Subcutaneous adipose tissue (tissue), 4 donors: ENCODE measurements around the gene NRP2. TPM values are rescaled to one million over a fixed set of nuclear protein-coding genes. Genes with fewer than 3 reads are reported as not detected.

Experiments
- total RNA-seq, 4 donors: library from RNA; depleted of rRNA; stranded (reverse); fragments of >200 nt; gene quantifications; one replicate each; pipeline ENCODE4 v1.1.0, GENCODE V29; 2016
- TF ChIP-seq, protein P1 (sequence below): fragments of 450-650 bp; IDR thresholded peaks from one replicate; pipeline ENCODE4 v1.5.1; 2016; ENCODE audit warnings: low read depth, mild to moderate bottlenecking, control low read depth, antibody characterized with exemption, moderate library complexity

Gene NRP2
- total RNA-seq, 4 donors from 2014 or later: 29.2 to 70.9 (median 56.1) TPM

DNA sequence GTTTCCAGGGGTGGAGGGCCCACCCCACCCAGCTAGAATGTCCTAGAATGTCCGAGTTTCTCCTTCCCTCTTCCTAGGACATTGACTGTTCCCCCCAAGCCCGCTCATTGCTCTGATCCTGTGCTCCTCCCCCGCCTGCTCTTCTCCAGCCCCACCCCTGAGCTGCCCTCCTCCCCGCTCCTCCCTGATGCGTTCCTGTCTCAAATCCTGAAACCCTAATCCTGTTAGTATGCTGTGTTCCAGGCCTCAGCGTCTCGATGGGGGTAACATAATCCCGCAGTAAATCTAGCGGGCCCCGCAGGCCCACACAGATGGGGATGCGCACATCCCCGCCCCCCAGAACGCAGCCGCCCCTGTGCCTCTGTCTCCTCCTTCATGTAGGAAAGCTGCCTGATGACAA lies 51.3 kb downstream of the NRP2 start:
- TF ChIP-seq, protein P1, sequence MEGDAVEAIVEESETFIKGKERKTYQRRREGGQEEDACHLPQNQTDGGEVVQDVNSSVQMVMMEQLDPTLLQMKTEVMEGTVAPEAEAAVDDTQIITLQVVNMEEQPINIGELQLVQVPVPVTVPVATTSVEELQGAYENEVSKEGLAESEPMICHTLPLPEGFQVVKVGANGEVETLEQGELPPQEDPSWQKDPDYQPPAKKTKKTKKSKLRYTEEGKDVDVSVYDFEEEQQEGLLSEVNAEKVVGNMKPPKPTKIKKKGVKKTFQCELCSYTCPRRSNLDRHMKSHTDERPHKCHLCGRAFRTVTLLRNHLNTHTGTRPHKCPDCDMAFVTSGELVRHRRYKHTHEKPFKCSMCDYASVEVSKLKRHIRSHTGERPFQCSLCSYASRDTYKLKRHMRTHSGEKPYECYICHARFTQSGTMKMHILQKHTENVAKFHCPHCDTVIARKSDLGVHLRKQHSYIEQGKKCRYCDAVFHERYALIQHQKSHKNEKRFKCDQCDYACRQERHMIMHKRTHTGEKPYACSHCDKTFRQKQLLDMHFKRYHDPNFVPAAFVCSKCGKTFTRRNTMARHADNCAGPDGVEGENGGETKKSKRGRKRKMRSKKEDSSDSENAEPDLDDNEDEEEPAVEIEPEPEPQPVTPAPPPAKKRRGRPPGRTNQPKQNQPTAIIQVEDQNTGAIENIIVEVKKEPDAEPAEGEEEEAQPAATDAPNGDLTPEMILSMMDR: no peak

DNA sequence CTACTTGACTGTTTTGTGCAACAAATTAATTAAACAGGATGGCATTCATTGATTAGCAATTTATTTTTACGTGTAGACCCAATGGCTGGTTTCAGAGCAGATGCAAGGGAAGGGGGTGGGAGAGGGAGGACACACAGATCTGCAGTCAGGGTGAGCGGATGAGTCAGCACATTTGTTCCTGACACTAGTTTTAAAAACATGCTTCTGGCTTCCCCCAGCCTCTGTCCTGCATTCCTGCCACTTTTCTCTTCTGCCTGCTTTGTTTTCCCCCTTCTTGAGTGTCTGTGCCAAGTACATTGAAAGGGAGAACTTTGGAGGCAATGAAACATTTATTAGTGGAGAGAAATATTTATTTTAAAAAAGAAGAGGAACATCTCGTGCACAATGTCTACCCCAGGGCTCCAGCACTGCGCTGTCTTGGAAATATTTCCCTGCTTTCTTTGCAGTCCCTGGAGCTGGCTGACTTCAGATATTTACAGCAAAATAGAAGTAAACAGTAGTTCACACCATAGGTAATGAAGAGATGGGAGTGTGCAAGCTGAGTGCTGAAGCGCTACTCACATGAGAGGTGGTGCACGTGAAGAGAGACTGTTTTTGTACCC lies 52.2 kb downstream of the NRP2 start:
- TF ChIP-seq, protein P1: no peak

DNA sequence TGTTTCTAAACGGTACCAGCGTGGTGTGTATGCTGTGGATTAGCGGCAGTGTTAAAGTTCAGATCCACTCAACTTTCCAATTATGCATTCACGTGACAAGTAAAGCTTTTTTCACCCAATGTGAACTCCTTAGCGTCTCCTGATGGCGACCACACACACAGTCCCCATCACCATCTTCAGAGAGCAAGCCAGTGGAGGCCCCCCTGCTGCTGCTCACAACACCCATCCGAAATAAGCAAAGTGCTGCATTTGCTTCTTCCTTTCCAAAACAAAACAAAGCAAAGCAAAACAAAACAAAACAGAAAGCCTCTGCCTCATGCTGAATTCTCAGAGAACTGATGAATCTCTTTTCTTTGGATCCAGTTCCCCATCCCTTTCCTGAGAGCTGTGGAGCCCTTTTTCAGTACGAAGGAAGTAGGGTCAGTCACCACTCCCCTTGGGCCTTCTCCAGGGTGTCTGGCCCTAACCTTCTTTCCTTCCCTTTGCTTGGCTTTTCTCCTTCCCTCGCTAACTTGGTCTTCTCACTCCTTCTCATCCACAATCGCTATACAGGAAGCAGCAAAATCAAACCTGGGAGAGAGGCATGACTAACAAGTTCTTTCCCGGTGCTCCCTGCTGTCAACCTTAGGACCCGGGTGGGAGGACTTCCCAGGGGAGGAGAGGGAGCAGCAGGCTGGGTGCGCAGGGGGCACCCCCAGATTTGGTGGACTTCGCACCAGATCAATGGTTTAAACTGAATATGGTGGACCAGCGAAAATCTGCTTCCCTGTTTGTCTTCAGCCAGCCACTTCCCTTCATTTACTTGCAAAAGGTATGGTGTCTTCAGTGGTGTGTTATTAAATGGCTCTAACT lies 56.0 kb downstream of the NRP2 start:
- TF ChIP-seq, protein P1: no peak

DNA sequence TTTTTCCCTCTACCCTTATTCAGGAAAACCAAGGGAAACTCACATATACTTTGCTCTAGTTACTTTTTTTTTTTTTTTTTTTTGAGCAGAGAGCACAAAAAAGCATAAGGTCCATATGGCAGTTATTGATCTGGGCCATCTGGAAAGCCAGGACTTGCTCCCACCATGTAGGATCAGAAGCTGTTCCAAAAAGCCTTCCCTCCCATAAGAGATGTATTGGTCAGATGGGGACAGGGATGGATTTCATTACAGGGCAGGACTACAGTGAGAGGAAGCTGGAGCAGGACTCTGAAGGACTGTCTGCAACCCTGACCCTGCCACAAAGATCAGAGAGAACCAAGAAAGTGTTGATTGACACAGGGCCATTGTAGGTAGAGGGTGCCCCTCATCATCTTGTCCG lies 57.3 kb downstream of the NRP2 start:
- TF ChIP-seq, protein P1: no peak

DNA sequence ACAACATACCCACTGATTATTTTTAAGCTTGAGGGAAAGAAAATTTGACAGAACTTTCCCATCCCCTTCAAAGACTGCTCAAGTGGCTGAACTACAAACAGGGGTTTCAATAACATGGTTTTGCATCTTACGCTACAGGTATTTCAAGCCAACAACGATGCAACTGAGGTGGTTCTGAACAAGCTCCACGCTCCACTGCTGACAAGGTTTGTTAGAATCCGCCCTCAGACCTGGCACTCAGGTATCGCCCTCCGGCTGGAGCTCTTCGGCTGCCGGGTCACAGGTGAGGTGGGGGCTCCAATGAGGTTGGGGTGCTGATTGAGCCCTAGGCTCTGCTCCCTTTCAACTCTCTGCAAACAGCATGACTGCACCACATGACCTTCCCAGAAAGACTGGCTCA lies 58.1 kb downstream of the NRP2 start:
- TF ChIP-seq, protein P1: no peak

DNA sequence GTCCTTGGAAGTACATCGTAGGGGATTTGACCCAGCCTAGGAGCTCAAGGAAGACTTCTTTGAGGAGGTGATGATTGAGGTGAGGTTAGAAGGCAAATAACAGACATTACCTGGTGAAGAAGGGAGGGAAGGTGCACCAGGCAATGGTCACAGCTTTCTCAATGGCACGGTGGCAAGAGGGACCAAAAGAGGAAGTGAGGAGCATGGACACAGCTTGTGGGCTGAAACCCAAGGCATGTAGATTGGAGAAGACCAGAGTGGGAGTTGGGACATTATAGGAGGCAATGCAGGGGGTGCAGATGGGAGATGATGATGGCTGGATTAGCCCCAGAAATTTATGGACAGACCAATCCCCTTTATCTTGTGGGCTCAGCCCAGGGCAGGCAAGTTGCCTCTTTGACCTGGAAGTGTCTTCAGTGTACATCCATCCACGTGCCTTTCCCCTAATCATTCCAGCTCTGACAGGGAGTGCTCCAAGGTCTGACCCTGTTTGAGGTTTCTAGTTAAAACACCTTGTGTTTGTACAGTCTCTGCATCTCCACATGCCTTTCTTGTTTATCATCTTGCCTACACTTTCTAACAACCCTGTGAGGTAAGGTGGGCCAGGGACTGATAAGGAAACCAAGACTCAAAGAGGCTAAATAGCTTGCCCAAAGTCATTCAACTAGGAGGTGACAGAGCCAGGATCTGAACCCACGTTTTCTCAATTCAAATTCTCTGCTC lies 59.1 kb downstream of the NRP2 start:
- TF ChIP-seq, protein P1: no peak

DNA sequence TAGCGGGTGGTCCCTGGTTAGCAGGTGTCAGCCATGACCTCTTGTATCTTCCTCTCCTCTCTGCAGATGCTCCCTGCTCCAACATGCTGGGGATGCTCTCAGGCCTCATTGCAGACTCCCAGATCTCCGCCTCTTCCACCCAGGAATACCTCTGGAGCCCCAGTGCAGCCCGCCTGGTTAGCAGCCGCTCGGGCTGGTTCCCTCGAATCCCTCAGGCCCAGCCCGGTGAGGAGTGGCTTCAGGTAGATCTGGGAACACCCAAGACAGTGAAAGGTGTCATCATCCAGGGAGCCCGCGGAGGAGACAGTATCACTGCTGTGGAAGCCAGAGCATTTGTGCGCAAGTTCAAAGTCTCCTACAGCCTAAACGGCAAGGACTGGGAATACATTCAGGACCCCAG lies 60.8 kb downstream of the NRP2 start:
- TF ChIP-seq, protein P1: no peak
